Fibroblast of pulmonary artery (primary cell): ENCODE results near the gene SH3GL1.
A peak's percentile ranks its signal among the peaks of the same experiment; 100 is the strongest.

Experiments used
- DNase-seq: peaks from one replicate; pipeline ENCODE4 v3.0.0-alpha.2; 2010; ENCODE audit warnings: low read depth
- H3K4me3 ChIP-seq: replicated peaks from 2 replicates; pipeline ENCODE4 v1.5.1; 2011; ENCODE audit warnings: low read depth, mild to moderate bottlenecking, control low read depth, low read length, moderate library complexity
- CTCF ChIP-seq: IDR thresholded peaks from 2 replicates; pipeline ENCODE4 v1.5.1; 2011; ENCODE audit warnings: mild to moderate bottlenecking, control low read depth, low read length, inconsistent platforms; ENCODE audit errors: missing control alignments

Gene SH3GL1

DNA sequence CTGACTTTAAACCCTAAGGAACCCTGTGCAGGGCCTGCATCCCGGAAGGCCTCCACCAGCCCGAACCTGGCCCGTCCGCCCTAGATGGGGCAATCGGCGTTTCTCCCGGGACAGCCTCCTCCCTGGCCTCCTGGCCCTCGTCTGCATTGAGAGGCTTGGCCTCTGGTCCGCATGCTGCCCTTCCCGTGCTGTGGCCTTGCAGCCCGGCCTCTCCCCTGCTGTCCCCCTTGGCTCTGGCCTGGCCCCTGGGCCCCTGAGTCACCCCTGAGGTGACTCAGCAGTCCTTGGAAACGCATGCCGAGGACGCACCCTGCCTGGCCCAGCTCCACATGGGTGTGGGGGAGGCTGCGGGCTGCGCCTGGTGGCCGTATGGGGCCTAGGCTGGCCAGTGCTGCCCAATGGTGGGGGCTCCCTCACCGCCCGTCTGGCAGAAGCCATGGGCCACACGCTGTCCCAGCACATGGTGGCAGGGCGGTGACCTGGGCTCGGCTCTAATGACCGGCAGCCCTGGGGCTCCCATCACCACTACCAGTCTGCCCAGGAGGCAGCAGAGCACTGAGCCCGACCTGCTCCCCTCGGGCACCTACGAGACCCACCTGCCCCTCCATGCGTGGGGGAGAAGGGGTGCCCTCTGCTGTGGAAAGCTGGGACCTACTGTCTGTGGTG, 25.7 kb downstream of the SH3GL1 start:
- no peak overlapping the region for H3K4me3 ChIP-seq
- peak; percentile 84 for DNase-seq
- no peak for TF ChIP-seq CTCF

- no peak overlapping the region for H3K4me3 ChIP-seq
- DNase-seq: peak; percentile 45
- no peak for TF ChIP-seq CTCF
Observed at GRCh38 chr19:4373601-4374497, 26.5 kb downstream of the SH3GL1 start.

DNA sequence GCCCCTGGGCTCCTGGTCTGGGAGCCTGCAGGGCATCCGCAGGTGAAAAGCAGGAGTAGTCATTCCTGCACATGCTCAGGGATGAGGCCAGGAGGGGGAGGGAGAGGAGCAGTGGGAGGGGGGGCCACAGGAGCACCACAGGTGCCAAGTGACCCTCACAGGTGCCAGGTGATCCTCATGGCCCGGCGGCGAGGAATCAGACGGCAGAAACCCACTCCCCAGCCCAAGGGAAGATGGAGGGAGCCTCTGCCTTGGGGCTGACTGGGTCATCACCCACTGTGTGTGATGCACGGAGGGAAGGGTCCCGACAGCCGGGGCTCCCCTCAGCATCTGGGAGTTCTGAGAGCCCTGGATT, 27.4 kb downstream of the SH3GL1 start:
- TF ChIP-seq CTCF: no peak
- no peak for DNase-seq
- no peak overlapping the region for H3K4me3 ChIP-seq

DNA sequence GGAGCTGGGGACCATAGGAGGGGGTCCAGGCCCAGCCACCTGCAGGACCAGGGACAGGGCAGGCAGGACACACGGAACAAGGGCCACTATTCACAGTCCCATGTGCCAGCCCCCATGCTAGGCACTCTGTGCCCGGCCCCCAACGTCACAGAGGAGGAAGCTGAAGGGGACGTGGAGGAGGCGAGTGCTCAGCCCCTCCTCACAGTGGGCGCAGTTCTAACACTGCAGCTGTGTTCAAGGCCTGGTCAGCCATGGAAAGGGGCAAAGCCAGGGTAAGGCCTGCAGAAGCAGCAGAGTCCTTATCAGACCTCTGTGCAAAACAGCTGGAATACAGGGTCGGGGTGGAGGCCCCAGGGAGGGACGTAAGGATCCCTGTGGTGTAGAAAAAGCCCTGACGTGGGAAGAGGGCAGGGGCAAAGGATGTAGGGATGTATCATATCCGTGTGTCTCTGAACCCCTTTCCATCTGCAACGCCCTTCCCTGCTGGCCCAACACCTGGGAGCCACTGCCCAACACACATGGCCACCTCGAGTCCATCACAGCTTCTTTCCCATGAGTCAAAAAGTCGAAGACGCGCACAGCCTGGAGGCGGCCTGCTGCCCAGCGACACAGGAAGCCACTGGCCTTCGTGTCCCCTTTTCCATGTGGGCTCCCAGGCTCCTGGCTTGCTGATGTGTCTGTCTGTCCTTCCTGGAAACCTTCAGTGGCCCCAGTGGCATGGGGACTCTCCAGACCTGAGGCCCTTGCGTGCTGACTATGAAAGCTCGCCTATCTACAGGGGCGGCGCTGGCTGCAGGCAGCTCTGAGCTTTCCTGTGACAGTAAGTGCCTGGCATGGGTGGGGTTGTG, 28.0 kb downstream of the SH3GL1 start:
- DNase-seq: no peak
- TF ChIP-seq CTCF: no peak
- no peak overlapping the region for H3K4me3 ChIP-seq

- no peak overlapping the region for H3K4me3 ChIP-seq
- TF ChIP-seq CTCF: no peak
- no peak for DNase-seq
Observed at GRCh38 chr19:4371247-4372164, 28.8 kb downstream of the SH3GL1 start.
